ENCODE results near the gene FOSL1.

Gene FOSL1

GRCh38 chr11:65861533-65862183, 38.5 kb downstream of the FOSL1 start:
- no peak for DNase-seq

- no peak for DNase-seq
These were observed 39.1 kb downstream of the FOSL1 start for GRCh38 chr11:65861165-65861505.

GRCh38 chr11:65860278-65861164, 39.7 kb downstream of the FOSL1 start, which contains the start of gene MUS81:
TSS of gene MUS81 (plus strand) at chr11:65860433. CDS start at chr11:65860754, 321 bp downstream.
- DNase-seq: peak; percentile 97

GRCh38 chr11:65859812-65860277, 40.3 kb downstream of the FOSL1 start:
- DNase-seq: no peak

- peak; percentile 97 for DNase-seq
These were observed 40.9 kb downstream of the FOSL1 start for GRCh38 chr11:65859095-65859811.

GRCh38 chr11:65858681-65859087, 41.5 kb downstream of the FOSL1 start:
- no peak for DNase-seq

- peak; percentile 96 for DNase-seq
These were observed 42.1 kb downstream of the FOSL1 start, which contains the start of gene CFL1 for GRCh38 chr11:65857853-65858680. TSS of gene CFL1 (minus strand) at chr11:65858180. CDS start at chr11:65858099, 81 bp downstream.

- peak; percentile 74 for DNase-seq
These were observed 42.7 kb downstream of the FOSL1 start for GRCh38 chr11:65857500-65857852.

GRCh38 chr11:65856689-65857499, 43.3 kb downstream of the FOSL1 start:
- DNase-seq: peak; percentile 84

- DNase-seq: no peak
These were observed 44.2 kb downstream of the FOSL1 start for GRCh38 chr11:65855927-65856363.

- no peak for DNase-seq
These were observed 45.0 kb downstream of the FOSL1 start for GRCh38 chr11:65854852-65855837.

GRCh38 chr11:65854161-65854592, 46.0 kb downstream of the FOSL1 start:
- DNase-seq: no peak

- no peak for DNase-seq
These were observed 46.8 kb downstream of the FOSL1 start for GRCh38 chr11:65853246-65853979.

GRCh38 chr11:65852508-65853245, 47.5 kb downstream of the FOSL1 start:
- no peak for DNase-seq

- DNase-seq: no peak
These were observed 48.2 kb downstream of the FOSL1 start for GRCh38 chr11:65851811-65852507.

- DNase-seq: no peak
These were observed 49.1 kb downstream of the FOSL1 start for GRCh38 chr11:65851083-65851579.

GRCh38 chr11:65850217-65851082, 49.7 kb downstream of the FOSL1 start:
- DNase-seq: no peak
